ENCODE data around the gene RANBP1. TPM values are rescaled to one million over a fixed set of nuclear protein-coding genes. Genes with fewer than 3 reads are reported as not detected.

The RANBP1 gene
- total and polyA plus RNA-seq, 2 of the 4 experiments (the other 2 are of a cell fraction): 173 to 376 TPM

- no peak overlapping the region for H2BK5ac ChIP-seq (ENCODE audit: low read depth, low read length, poor library complexity, severe bottlenecking)
- H3K9ac ChIP-seq (ENCODE audit: low read depth, low read length): no peak overlapping the region
- POLR2A ChIA-PET (ENCODE audit: unreplicated experiment): no interaction called here
- no peak overlapping the region for H3K14ac ChIP-seq (replicated peaks; ENCODE audit: low read depth, low read length)
- H4K91ac ChIP-seq (ENCODE audit: insufficient read depth, low read depth, low read length): no peak overlapping the region
- no peak overlapping the region for H2BK15ac ChIP-seq (ENCODE audit: low read depth, low read length)
- no peak overlapping the region for H2BK20ac ChIP-seq (ENCODE audit: low read depth, low read length)
- TF ChIP-seq RFX5 (IDR thresholded peaks at IDR 0.05; ENCODE audit: low read depth, low read length) (no peak), MAZ (IDR thresholded peaks at IDR 0.05; ENCODE audit: borderline replicate concordance, low read depth, low read length) (no peak), CHD1 (IDR thresholded peaks at IDR 0.05; ENCODE audit: low read depth, low read length) (no peak), RAD21 (IDR thresholded peaks at IDR 0.05; ENCODE audit: low read length) (no peak), MAFK (IDR thresholded peaks at IDR 0.05; ENCODE audit: low read depth, low read length) (no peak), RCOR1 (IDR thresholded peaks at IDR 0.05; ENCODE audit: insufficient replicate concordance, low read length) (no peak), NFE2L2 (IDR thresholded peaks at IDR 0.05; ENCODE audit: low read depth, low read length) (no peak), FOS (IDR thresholded peaks at IDR 0.05; ENCODE audit: low read depth, low read length) (no peak), SMC3 (IDR thresholded peaks at IDR 0.05; ENCODE audit: low read depth, low read length) (no peak)
- TF ChIP-seq, protein P1, sequence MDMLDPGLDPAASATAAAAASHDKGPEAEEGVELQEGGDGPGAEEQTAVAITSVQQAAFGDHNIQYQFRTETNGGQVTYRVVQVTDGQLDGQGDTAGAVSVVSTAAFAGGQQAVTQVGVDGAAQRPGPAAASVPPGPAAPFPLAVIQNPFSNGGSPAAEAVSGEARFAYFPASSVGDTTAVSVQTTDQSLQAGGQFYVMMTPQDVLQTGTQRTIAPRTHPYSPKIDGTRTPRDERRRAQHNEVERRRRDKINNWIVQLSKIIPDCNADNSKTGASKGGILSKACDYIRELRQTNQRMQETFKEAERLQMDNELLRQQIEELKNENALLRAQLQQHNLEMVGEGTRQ (IDR thresholded peaks at IDR 0.05; ENCODE audit: low read depth, low read length): no peak
- TF ChIP-seq, protein P2, sequence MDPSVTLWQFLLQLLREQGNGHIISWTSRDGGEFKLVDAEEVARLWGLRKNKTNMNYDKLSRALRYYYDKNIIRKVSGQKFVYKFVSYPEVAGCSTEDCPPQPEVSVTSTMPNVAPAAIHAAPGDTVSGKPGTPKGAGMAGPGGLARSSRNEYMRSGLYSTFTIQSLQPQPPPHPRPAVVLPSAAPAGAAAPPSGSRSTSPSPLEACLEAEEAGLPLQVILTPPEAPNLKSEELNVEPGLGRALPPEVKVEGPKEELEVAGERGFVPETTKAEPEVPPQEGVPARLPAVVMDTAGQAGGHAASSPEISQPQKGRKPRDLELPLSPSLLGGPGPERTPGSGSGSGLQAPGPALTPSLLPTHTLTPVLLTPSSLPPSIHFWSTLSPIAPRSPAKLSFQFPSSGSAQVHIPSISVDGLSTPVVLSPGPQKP (IDR thresholded peaks at IDR 0.05; ENCODE audit: borderline replicate concordance, low read depth, low read length): no peak
- TF ChIP-seq, protein P3, sequence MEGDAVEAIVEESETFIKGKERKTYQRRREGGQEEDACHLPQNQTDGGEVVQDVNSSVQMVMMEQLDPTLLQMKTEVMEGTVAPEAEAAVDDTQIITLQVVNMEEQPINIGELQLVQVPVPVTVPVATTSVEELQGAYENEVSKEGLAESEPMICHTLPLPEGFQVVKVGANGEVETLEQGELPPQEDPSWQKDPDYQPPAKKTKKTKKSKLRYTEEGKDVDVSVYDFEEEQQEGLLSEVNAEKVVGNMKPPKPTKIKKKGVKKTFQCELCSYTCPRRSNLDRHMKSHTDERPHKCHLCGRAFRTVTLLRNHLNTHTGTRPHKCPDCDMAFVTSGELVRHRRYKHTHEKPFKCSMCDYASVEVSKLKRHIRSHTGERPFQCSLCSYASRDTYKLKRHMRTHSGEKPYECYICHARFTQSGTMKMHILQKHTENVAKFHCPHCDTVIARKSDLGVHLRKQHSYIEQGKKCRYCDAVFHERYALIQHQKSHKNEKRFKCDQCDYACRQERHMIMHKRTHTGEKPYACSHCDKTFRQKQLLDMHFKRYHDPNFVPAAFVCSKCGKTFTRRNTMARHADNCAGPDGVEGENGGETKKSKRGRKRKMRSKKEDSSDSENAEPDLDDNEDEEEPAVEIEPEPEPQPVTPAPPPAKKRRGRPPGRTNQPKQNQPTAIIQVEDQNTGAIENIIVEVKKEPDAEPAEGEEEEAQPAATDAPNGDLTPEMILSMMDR (conservative IDR thresholded peaks at IDR 0.05; ENCODE audit: low read depth, low read length): no peak
- in situ Hi-C loops (cut with MboI; ENCODE audit: low sequenced_read_pairs) (no loop called here), intact Hi-C loops (cut with micrococcal nuclease) (no loop called here), dilution Hi-C loops (cut with HindIII; ENCODE audit: low sequenced_read_pairs, unreplicated experiment) (no loop called here)
- H3K4me1 ChIP-seq (ENCODE audit: control insufficient read depth, insufficient read depth, low read length): peaks cover 22% of the 10 kb centered on the region
- H3K4me3 ChIP-seq (ENCODE audit: insufficient read depth, low read depth, low read length): no peak overlapping the region
- no peak overlapping the region for H2AK5ac ChIP-seq (ENCODE audit: low read depth, low read length)
- H2AFZ ChIP-seq (replicated peaks; ENCODE audit: low read length, poor library complexity): no peak overlapping the region
- no peak overlapping the region for H3K27ac ChIP-seq (ENCODE audit: insufficient read depth, low read length)
- H3K79me1 ChIP-seq (ENCODE audit: low read depth in 1 of 2, low read length in 2 of 2): peaks cover 20 to 90% of the 10 kb centered on the region in 2 experiments
- peaks cover 18% of the 10 kb centered on the region for H3K9me1 ChIP-seq (ENCODE audit: insufficient read depth, low read length)
- H3K23ac ChIP-seq (ENCODE audit: low read depth, low read length): no peak overlapping the region
- H3K27me3 ChIP-seq (ENCODE audit: control insufficient read depth, insufficient read depth, low read length): no peaks in the 10 kb centered on the region
- peaks cover 77% of the 10 kb centered on the region for H4K20me1 ChIP-seq (ENCODE audit: insufficient read depth, low read length)
- no peak overlapping the region for H4K8ac ChIP-seq (ENCODE audit: low read depth in 2 of 2, low read length in 2 of 2)
- CTCF ChIA-PET: no interaction called here
- H3K56ac ChIP-seq (ENCODE audit: extremely low read depth, insufficient read depth, low read length): no peak overlapping the region
- H2BK120ac ChIP-seq (ENCODE audit: low read depth, low read length): no peak overlapping the region
- DNase-seq: no peak
- no peak overlapping the region for H4K5ac ChIP-seq (ENCODE audit: low read depth, low read length)
- peaks cover 8% of the 10 kb centered on the region for H3K36me3 ChIP-seq (ENCODE audit: control insufficient read depth, insufficient read depth, low read length)
- H3K9me3 ChIP-seq (ENCODE audit: control insufficient read depth, insufficient read depth, low read length): no peaks in the 10 kb centered on the region
- no peak overlapping the region for H3K4ac ChIP-seq (ENCODE audit: low read depth, low read length)
- peak overlapping the region; percentile 5 for H2AK9ac ChIP-seq (replicated peaks; ENCODE audit: low read depth, low read length, poor library complexity)
- 58% methylated on average over 4 of the region's 4 CpGs; no CpG with 5 or more reads in 1 of the 2 experiments for WGBS, 2 experiments (ENCODE audit: extremely low coverage in 2 of 2, insufficient read length in 1 of 2)
- H3K18ac ChIP-seq (ENCODE audit: low read depth, low read length): no peak overlapping the region
- no TSS peak for BruUV-seq (replicated peaks)
- no peak overlapping the region for H3K4me2 ChIP-seq (ENCODE audit: low read depth, low read length)
- no peak for ATAC-seq (ENCODE audit: low read depth)
These were observed 22.5 kb downstream of the RANBP1 start for GRCh38 chr22:20138417-20138738.

Measured in IMR-90 (cell line).